ENCODE results near the gene MIF4GD. TPM values are rescaled to one million over a fixed set of nuclear protein-coding genes. Genes with fewer than 3 reads are reported as not detected.

Gene MIF4GD
- total and polyA plus RNA-seq, 9 of the 15 experiments (the other 6 are each of a cell fraction or from before 2014, with no cell fraction given), result 11.8 to 63.8 (median 28.1) TPM

GRCh38 chr17:75261336-75262111 lies 9.5 kb downstream of the MIF4GD start, which contains the start of the genes GGA3 and MRPS7 (continued):
- TF ChIP-seq STAT5A (IDR thresholded peaks at IDR 0.05; ENCODE audit: borderline replicate concordance, low read length), result no peak
- TF ChIP-seq CBFA2T3 (IDR thresholded peaks at IDR 0.05), result no peak
- no peak for TF ChIP-seq SAFB2 (IDR thresholded peaks at IDR 0.05; ENCODE audit: borderline replicate concordance, low read depth, low read length, severe bottlenecking)
- TF ChIP-seq ZNF57 (CRISPR knock-in tag; IDR thresholded peaks at IDR 0.05), result no peak
- TF ChIP-seq SAP30 (IDR thresholded peaks at IDR 0.05; ENCODE audit: borderline replicate concordance, insufficient read depth, low read depth, low read length, poor library complexity, severe bottlenecking), result peak; percentile 74
- TF ChIP-seq USF1 (CRISPR knock-in tag; IDR thresholded peaks at IDR 0.05), result peak; percentile 60
- no peak for TF ChIP-seq THAP7 (CRISPR knock-in tag; IDR thresholded peaks at IDR 0.05)
- peak; percentile 77 for TF ChIP-seq NR2F6 (CRISPR knock-in tag; IDR thresholded peaks at IDR 0.05)
- TF ChIP-seq ZFX (CRISPR knock-in tag; IDR thresholded peaks at IDR 0.05), result peak; percentile 83
- TF ChIP-seq, protein P1, sequence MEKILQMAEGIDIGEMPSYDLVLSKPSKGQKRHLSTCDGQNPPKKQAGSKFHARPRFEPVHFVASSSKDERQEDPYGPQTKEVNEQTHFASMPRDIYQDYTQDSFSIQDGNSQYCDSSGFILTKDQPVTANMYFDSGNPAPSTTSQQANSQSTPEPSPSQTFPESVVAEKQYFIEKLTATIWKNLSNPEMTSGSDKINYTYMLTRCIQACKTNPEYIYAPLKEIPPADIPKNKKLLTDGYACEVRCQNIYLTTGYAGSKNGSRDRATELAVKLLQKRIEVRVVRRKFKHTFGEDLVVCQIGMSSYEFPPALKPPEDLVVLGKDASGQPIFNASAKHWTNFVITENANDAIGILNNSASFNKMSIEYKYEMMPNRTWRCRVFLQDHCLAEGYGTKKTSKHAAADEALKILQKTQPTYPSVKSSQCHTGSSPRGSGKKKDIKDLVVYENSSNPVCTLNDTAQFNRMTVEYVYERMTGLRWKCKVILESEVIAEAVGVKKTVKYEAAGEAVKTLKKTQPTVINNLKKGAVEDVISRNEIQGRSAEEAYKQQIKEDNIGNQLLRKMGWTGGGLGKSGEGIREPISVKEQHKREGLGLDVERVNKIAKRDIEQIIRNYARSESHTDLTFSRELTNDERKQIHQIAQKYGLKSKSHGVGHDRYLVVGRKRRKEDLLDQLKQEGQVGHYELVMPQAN (IDR thresholded peaks at IDR 0.05; ENCODE audit: borderline replicate concordance), result peak; percentile 89
- peak; percentile 54; the same call in 1 of the 2 replicates for TF ChIP-seq GMEB1 (CRISPR knock-in tag; IDR thresholded peaks at IDR 0.05)
- TF ChIP-seq TGIF2 (CRISPR knock-in tag; IDR thresholded peaks at IDR 0.05), result peak; percentile 13; the same call in 1 of the 2 replicates
- peak; percentile 96 for TF ChIP-seq TAF7 (tag; IDR thresholded peaks at IDR 0.05)
- TF ChIP-seq, protein P2, sequence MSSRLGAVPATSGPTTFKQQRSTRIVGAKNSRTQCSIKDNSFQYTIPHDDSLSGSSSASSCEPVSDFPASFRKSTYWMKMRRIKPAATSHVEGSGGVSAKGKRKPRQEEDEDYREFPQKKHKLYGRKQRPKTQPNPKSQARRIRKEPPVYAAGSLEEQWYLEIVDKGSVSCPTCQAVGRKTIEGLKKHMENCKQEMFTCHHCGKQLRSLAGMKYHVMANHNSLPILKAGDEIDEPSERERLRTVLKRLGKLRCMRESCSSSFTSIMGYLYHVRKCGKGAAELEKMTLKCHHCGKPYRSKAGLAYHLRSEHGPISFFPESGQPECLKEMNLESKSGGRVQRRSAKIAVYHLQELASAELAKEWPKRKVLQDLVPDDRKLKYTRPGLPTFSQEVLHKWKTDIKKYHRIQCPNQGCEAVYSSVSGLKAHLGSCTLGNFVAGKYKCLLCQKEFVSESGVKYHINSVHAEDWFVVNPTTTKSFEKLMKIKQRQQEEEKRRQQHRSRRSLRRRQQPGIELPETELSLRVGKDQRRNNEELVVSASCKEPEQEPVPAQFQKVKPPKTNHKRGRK (tag; IDR thresholded peaks at IDR 0.05), result no peak
- TF ChIP-seq, protein P3, sequence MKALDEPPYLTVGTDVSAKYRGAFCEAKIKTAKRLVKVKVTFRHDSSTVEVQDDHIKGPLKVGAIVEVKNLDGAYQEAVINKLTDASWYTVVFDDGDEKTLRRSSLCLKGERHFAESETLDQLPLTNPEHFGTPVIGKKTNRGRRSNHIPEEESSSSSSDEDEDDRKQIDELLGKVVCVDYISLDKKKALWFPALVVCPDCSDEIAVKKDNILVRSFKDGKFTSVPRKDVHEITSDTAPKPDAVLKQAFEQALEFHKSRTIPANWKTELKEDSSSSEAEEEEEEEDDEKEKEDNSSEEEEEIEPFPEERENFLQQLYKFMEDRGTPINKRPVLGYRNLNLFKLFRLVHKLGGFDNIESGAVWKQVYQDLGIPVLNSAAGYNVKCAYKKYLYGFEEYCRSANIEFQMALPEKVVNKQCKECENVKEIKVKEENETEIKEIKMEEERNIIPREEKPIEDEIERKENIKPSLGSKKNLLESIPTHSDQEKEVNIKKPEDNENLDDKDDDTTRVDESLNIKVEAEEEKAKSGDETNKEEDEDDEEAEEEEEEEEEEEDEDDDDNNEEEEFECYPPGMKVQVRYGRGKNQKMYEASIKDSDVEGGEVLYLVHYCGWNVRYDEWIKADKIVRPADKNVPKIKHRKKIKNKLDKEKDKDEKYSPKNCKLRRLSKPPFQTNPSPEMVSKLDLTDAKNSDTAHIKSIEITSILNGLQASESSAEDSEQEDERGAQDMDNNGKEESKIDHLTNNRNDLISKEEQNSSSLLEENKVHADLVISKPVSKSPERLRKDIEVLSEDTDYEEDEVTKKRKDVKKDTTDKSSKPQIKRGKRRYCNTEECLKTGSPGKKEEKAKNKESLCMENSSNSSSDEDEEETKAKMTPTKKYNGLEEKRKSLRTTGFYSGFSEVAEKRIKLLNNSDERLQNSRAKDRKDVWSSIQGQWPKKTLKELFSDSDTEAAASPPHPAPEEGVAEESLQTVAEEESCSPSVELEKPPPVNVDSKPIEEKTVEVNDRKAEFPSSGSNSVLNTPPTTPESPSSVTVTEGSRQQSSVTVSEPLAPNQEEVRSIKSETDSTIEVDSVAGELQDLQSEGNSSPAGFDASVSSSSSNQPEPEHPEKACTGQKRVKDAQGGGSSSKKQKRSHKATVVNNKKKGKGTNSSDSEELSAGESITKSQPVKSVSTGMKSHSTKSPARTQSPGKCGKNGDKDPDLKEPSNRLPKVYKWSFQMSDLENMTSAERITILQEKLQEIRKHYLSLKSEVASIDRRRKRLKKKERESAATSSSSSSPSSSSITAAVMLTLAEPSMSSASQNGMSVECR (CRISPR knock-in tag; IDR thresholded peaks at IDR 0.05), result peak; percentile 93

Measured in K562 (cell line).